Measurements from ENCODE around the gene CLSTN2.

DNA sequence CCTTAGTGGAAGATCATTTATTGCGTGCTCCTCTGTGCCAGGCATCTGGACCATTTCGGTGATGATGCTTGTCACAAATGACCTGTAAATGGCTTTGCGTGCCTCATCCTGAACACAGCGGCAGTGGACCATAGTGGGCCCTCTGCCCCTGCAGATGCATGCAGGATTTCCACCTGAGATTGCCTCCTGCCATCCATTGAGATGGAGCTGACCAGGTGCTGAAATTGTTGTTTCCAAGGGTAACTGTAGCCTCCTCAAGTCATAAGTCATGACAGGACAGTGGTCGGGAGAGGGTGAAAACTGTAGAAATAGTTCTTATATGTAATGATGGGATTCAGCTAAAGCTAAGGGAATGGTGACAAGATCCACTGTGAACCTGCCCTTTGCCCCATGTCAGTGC lies 35.5 kb downstream of the CLSTN2 start:
- TF ChIP-seq CTCF (IDR thresholded peaks at IDR 0.05) (no peak), POLR2A (IDR thresholded peaks at IDR 0.05) (no peak), POLR2AphosphoS5 (IDR thresholded peaks at IDR 0.05; ENCODE audit: insufficient read depth in 1 of 2, low read depth in 1 of 2) (no peak)

Measured in vagina (tissue), 2 donors.